Measurements from ENCODE around the gene TMEM115.

DNA sequence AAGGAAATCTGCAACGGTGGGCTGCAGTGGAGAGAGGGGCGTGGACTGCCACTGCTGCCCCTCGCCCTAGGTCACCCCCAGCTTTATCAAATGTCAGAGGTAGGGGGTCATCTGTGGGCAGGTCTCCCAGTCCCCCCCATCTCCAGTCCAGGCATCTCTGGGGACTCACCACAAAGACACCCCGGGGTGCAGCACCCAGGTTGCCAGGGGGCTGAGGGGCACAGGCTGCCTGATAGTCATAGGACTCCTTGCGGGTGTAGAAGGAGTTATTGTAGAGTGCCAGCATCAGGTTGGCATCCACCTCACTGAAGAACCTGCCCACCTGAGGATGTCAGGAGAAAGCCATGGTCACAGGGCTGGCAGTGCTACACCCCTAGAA is 6.5 kb upstream of the TMEM115 start:
- TF ChIP-seq, protein P1, sequence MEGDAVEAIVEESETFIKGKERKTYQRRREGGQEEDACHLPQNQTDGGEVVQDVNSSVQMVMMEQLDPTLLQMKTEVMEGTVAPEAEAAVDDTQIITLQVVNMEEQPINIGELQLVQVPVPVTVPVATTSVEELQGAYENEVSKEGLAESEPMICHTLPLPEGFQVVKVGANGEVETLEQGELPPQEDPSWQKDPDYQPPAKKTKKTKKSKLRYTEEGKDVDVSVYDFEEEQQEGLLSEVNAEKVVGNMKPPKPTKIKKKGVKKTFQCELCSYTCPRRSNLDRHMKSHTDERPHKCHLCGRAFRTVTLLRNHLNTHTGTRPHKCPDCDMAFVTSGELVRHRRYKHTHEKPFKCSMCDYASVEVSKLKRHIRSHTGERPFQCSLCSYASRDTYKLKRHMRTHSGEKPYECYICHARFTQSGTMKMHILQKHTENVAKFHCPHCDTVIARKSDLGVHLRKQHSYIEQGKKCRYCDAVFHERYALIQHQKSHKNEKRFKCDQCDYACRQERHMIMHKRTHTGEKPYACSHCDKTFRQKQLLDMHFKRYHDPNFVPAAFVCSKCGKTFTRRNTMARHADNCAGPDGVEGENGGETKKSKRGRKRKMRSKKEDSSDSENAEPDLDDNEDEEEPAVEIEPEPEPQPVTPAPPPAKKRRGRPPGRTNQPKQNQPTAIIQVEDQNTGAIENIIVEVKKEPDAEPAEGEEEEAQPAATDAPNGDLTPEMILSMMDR (IDR thresholded peaks at IDR 0.05): no peak
- no peak for TF ChIP-seq POLR2A (IDR thresholded peaks at IDR 0.05)
